Keratinocyte (primary cell): ENCODE results near the gene SP1. TPM values are rescaled to one million over a fixed set of nuclear protein-coding genes. Genes with fewer than 3 reads are reported as not detected.

Experiments
- DNase-seq: peaks from one replicate; pipeline ENCODE4 v3.0.0-alpha.2; 2011; ENCODE audit warnings: low read depth, missing footprints, low spot score
- FAIRE-seq: peaks from 2 replicates; lab custom pipeline; 2011; peaks lifted over from hg19 to GRCh38; lab: Jason Lieb, UNC
- H2AFZ ChIP-seq: 2 replicates; pipeline ENCODE4 v1.6.0; 2012; ENCODE audit warnings: low read length, control low read depth, inconsistent platforms; ENCODE audit not compliant: control insufficient read depth
- H3K27ac ChIP-seq: 2 replicates; pipeline ENCODE4 v1.5.1; 2011; ENCODE audit warnings: low read length; ENCODE audit not compliant: control insufficient read depth, insufficient read depth
- H3K27me3 ChIP-seq: 3 replicates; pipeline ENCODE4 v1.6.0; 2011; ENCODE audit warnings: low read length; ENCODE audit not compliant: control insufficient read depth, insufficient read depth; ENCODE audit errors: extremely low read depth
- H3K36me3 ChIP-seq, 2 experiments: 2 replicates in 1 of 2; 3 replicates in 1 of 2; pipeline ENCODE4 v1.5.1; 2011; ENCODE audit warnings: low read length in 2 of 2, mild to moderate bottlenecking in 1 of 2; ENCODE audit not compliant: control insufficient read depth in 2 of 2, insufficient read depth in 2 of 2; ENCODE audit errors: extremely low read depth in 1 of 2
- H3K4me1 ChIP-seq: 3 replicates; pipeline ENCODE4 v1.5.1; 2011; ENCODE audit warnings: low read length; ENCODE audit not compliant: control insufficient read depth, insufficient read depth; ENCODE audit errors: extremely low read depth
- H3K4me2 ChIP-seq: 3 replicates; pipeline ENCODE4 v1.6.0; 2011; ENCODE audit warnings: low read depth, low read length; ENCODE audit not compliant: control insufficient read depth, insufficient read depth; ENCODE audit errors: extremely low read depth
- H3K4me3 ChIP-seq, 3 experiments: fragments of 200-600 bp in 1 of 3; sonication (generic) in 1 of 3; 2 replicates in 2 of 3; 3 replicates in 1 of 3; pipeline ENCODE4 v1.5.1; 2011 to 2016; ENCODE audit warnings: low read length in 3 of 3, mild to moderate bottlenecking in 3 of 3, control low read depth in 2 of 3, inconsistent platforms in 1 of 3, low read depth in 1 of 3, mixed read lengths in 1 of 3, mixed run types in 1 of 3, moderate library complexity in 1 of 3; ENCODE audit not compliant: control insufficient read depth in 2 of 3, insufficient read depth in 2 of 3; ENCODE audit errors: extremely low read depth in 1 of 3
- H3K79me2 ChIP-seq: 2 replicates; pipeline ENCODE4 v1.6.0; 2012; ENCODE audit warnings: low read length; ENCODE audit not compliant: control insufficient read depth, insufficient read depth
- H3K9ac ChIP-seq: 3 replicates; pipeline ENCODE4 v1.6.0; 2011; ENCODE audit warnings: low read length; ENCODE audit not compliant: control insufficient read depth, insufficient read depth; ENCODE audit errors: extremely low read depth
- H3K9me1 ChIP-seq: 3 replicates; pipeline ENCODE4 v1.6.0; 2011; ENCODE audit warnings: low read length; ENCODE audit not compliant: control insufficient read depth, insufficient read depth; ENCODE audit errors: extremely low read depth
- H3K9me3 ChIP-seq: 2 replicates; pipeline ENCODE4 v1.5.1; 2012; ENCODE audit warnings: low read depth, low read length; ENCODE audit not compliant: control insufficient read depth
- H4K20me1 ChIP-seq: 3 replicates; pipeline ENCODE4 v1.6.0; 2011; ENCODE audit warnings: low read length; ENCODE audit not compliant: control insufficient read depth, insufficient read depth; ENCODE audit errors: extremely low read depth
- CTCF ChIP-seq, 3 experiments: IDR thresholded peaks in 1 of 3; conservative IDR thresholded peaks in 1 of 3; optimal IDR thresholded peaks in 1 of 3; 2 replicates in 2 of 3; 3 replicates in 1 of 3; pipeline versions ENCODE3 to v1.5.1; 2011; ENCODE audit warnings: low read length in 3 of 3, mild to moderate bottlenecking in 3 of 3, moderate library complexity in 2 of 3, control low read depth in 1 of 3, inconsistent platforms in 1 of 3; ENCODE audit not compliant: insufficient read depth in 2 of 3; ENCODE audit errors: extremely low read depth in 1 of 3
- EZH2 ChIP-seq: IDR thresholded peaks from one replicate; pipeline ENCODE4 v1.6.1; 2012; ENCODE audit warnings: inconsistent platforms, mild to moderate bottlenecking, low read length, moderate library complexity
- dilution Hi-C: fragments of 300-500 bp; cut with MboI; formaldehyde crosslinking; loops from one replicate; pipeline ENCODE4 v1.7.0; 2020; ENCODE audit warnings: low sequenced_read_pairs; ENCODE audit not compliant: extremely low pct_ligation_motif_present
- polyA plus RNA-seq, 5 experiments: library from polyadenylated mRNA; depleted of rRNA in 3 of 5; stranded (reverse) in 3 of 5; stranded (forward) in 1 of 5; unstranded in 1 of 5; fragments of >200 nt; gene quantifications; 1 replicate in 1 of 5; 2 replicates in 3 of 5; 3 replicates in 1 of 5; pipeline versions ENCODE4 v1.2.1 to v1.2.3, GENCODE V29; 2011 to 2012; ENCODE audit warnings: missing spikeins in 2 of 5, low read depth in 1 of 5, low replicate concordance in 1 of 5

The SP1 gene
- polyA plus RNA-seq, 1 donor (not counting 4 experiments of a cell fraction or from before 2014, with no cell fraction given), result 30.7 TPM

GRCh38 chr12:53380794-53381730 lies 1.1 kb downstream of the SP1 start:
- DNase-seq (no peak), FAIRE-seq (no peak)
- Histone ChIP-seq H2AFZ (no peak overlapping the region), H3K9me3 (no peaks in the 10 kb centered on the region), H3K9ac (peak overlapping the region; percentile 78), H3K4me1 (peaks cover 44% of the 10 kb centered on the region), H3K9me1 (peaks cover 5% of the 10 kb centered on the region), H4K20me1 (peaks cover 10% of the 10 kb centered on the region), H3K36me3 (peaks cover 0 to 22% of the 10 kb centered on the region in 2 experiments), H3K4me3 (peak overlapping the region; percentile 38 to 82 (median 74)), H3K79me2 (peaks cover 31% of the 10 kb centered on the region), H3K27me3 (no peaks in the 10 kb centered on the region), H3K27ac (peak overlapping the region; percentile 95), H3K4me2 (peak overlapping the region; percentile 92)
- dilution Hi-C loops, result no loop called here
- TF ChIP-seq CTCF (optimal IDR thresholded peaks at IDR 0.05 in 1 of 3, IDR thresholded peaks at IDR 0.05 in 1 of 3, conservative IDR thresholded peaks at IDR 0.05 in 1 of 3; ENCODE audit: extremely low read depth in 1 of 3, insufficient read depth in 2 of 3, low read length in 3 of 3) (no peak), EZH2 (no peak)

GRCh38 chr12:53381731-53382630 lies 2.0 kb downstream of the SP1 start:
- peak; percentile 93 for DNase-seq
- H3K27me3 ChIP-seq, result no peaks in the 10 kb centered on the region
- peak; percentile 36 for FAIRE-seq
- no peak overlapping the region for H2AFZ ChIP-seq
- H3K4me2 ChIP-seq, result peak overlapping the region; percentile 92
- peaks cover 48% of the 10 kb centered on the region for H3K4me1 ChIP-seq
- H3K9me3 ChIP-seq, result no peaks in the 10 kb centered on the region
- peak overlapping the region; percentile 95 for H3K27ac ChIP-seq
- H3K79me2 ChIP-seq, result peaks cover 40% of the 10 kb centered on the region
- peaks cover 5% of the 10 kb centered on the region for H3K9me1 ChIP-seq
- TF ChIP-seq CTCF (optimal IDR thresholded peaks at IDR 0.05 in 1 of 3, IDR thresholded peaks at IDR 0.05 in 1 of 3, conservative IDR thresholded peaks at IDR 0.05 in 1 of 3; ENCODE audit: extremely low read depth in 1 of 3, insufficient read depth in 2 of 3, low read length in 3 of 3), result peak; percentile 52 to 77 (median 73)
- TF ChIP-seq EZH2, result no peak
- peak overlapping the region; percentile 78 for H3K9ac ChIP-seq
- dilution Hi-C loops, result no loop called here
- H4K20me1 ChIP-seq, result peaks cover 10% of the 10 kb centered on the region
- peaks cover 0 to 25% of the 10 kb centered on the region in 2 experiments for H3K36me3 ChIP-seq
- peak overlapping the region; percentile 38 to 82 (median 74) for H3K4me3 ChIP-seq
